Subcutaneous abdominal adipose tissue (tissue), 5 donors: ENCODE measurements around the gene PRKCE.

Experiments
- H3K27ac ChIP-seq: one replicate; pipeline ENCODE4 v1.7.0; 2013; ENCODE audit warnings: low read depth, mild to moderate bottlenecking, inconsistent platforms, low read length, moderate library complexity
- H3K27me3 ChIP-seq, 5 donors: one replicate each; pipeline ENCODE4 v1.7.0; 2013; ENCODE audit warnings: low read length in 5 of 5, inconsistent platforms in 1 of 5; ENCODE audit not compliant: control insufficient read depth in 5 of 5, insufficient read depth in 4 of 5
- H3K36me3 ChIP-seq, 5 donors: one replicate each; pipeline ENCODE4 v1.7.0; 2013; ENCODE audit warnings: low read length in 5 of 5; ENCODE audit not compliant: control insufficient read depth in 5 of 5, insufficient read depth in 5 of 5
- H3K4me1 ChIP-seq, 5 donors: one replicate each; pipeline ENCODE4 v1.7.0; 2013; ENCODE audit warnings: low read length in 5 of 5, mild to moderate bottlenecking in 3 of 5, moderate library complexity in 1 of 5; ENCODE audit not compliant: control insufficient read depth in 5 of 5, insufficient read depth in 5 of 5
- H3K4me3 ChIP-seq, 5 donors: one replicate each; pipeline ENCODE4 v1.7.0; 2013; ENCODE audit warnings: low read length in 5 of 5, low read depth in 1 of 5
- H3K9ac ChIP-seq, 5 donors: one replicate each; pipeline ENCODE4 v1.7.0; 2013; ENCODE audit warnings: low read length in 5 of 5, mild to moderate bottlenecking in 4 of 5, moderate library complexity in 3 of 5
- H3K9me3 ChIP-seq, 5 donors: one replicate each; pipeline ENCODE4 v1.7.0; 2013; ENCODE audit warnings: low read length in 5 of 5; ENCODE audit not compliant: control insufficient read depth in 5 of 5
- donor health status: healthy.
- donor health status: healthy.
- donor health status: healthy.
- donor health status: healthy.
- donor health status: healthy.

PRKCE gene

DNA sequence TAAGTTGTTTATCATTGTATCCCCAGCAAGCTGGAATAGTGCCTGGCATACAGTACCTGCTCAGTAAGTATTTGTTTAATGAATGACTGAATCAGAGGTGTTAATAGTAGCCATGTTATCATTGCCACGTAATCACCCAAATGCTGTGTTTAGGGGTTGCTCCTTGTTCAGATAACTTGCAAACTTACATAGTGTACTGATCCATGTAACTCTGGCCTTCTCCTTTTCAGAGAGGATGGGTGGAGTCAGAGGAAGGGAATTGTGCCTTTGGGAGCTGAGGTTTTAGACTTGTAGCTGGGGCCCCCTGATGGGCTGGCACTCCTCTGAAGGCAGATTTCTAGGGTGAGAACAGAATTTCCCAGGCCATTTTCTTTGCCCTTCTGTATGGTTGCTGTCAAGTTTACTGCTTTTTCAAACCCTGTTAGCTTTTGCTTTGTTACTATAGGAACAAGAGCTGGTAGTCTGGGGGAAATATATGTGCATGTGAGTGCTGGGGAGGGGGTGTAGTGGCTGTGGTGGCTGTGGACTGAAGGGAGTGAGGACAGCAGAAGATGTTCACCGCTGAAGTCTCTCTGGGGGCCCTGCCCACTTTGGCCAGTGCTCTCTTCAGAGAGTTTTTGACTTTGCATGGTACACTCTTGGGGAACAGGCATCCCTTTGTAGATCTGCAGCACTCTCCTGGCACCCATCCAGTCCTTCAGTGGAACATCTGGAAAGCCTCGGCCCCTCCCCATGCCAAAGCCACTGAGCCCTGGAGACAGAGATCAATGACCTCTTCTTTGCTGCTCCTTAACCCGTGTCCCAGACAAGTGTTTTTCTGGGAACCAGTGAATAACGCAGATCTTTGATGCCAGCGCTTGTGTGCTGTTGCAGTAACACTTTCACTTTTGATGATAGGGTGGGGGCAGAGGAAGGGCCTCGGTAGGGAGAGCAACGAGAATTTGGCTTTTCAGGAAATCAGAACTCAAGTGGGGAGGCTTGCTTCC lies 209.0 kb downstream of the PRKCE start:
- peak overlapping the region; percentile 50 for H3K27ac ChIP-seq
- H3K9ac ChIP-seq, result peak overlapping the region in 4 of 5 donors; percentile 48 to 58 (median 52)
- H3K9me3 ChIP-seq, result no peaks in the 10 kb centered on the region
- peak overlapping the region; percentile 38 to 63 (median 58) for H3K4me3 ChIP-seq
- H3K27me3 ChIP-seq, result no peaks in the 10 kb centered on the region
- H3K36me3 ChIP-seq, result no peaks in the 10 kb centered on the region
- H3K4me1 ChIP-seq, result peaks cover 5 to 25% (median 21%) of the 10 kb centered on the region in 5 donors

DNA sequence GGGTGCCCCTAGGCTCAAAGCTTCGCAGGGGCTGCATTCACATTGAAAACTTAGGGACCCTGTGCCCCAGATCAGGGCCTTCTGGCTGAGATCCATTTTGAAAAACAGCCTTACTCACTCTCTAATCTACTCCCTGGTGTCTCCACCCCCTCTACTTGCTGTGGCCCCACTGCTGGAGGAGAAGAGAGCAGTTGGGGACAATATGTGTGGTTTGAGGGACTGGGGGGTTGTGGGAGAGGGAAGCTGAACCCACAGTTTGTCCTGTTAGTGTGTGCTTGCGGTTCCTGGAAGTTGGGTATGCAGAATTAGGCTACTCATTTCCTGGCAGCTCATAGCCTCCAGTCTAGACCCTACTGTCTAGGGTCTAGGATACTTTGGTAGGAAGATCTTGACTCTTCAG lies 211.4 kb downstream of the PRKCE start:
- H3K27ac ChIP-seq, result no peak overlapping the region
- H3K9ac ChIP-seq, result no peak overlapping the region
- H3K4me1 ChIP-seq, result peaks cover 5 to 19% (median 17%) of the 10 kb centered on the region in 5 donors
- no peaks in the 10 kb centered on the region for H3K9me3 ChIP-seq
- no peaks in the 10 kb centered on the region for H3K36me3 ChIP-seq
- no peak overlapping the region for H3K4me3 ChIP-seq
- H3K27me3 ChIP-seq, result no peaks in the 10 kb centered on the region

DNA sequence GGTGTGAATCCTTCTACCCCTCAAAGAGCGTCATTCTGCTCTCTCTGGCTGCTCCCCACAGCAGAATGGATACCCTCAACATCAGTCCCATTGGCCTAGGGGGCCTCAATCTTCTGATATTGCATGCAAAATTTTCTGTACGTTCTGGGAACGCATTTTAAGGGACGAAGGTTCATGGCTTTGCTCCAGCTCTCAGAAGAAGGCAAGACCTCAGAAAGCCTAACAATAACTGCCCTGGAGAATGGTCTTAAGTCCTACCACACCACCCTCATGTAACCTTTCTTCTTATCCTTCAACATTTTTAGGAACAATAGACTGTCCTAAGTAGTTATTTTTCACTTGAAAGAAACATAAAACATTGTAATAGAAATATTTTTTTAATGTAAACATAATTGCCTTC lies 212.6 kb downstream of the PRKCE start:
- no peaks in the 10 kb centered on the region for H3K9me3 ChIP-seq
- no peaks in the 10 kb centered on the region for H3K27me3 ChIP-seq
- no peak overlapping the region for H3K4me3 ChIP-seq
- no peak overlapping the region for H3K27ac ChIP-seq
- no peaks in the 10 kb centered on the region for H3K36me3 ChIP-seq
- H3K9ac ChIP-seq, result no peak overlapping the region
- peaks cover 5 to 19% (median 17%) of the 10 kb centered on the region in 5 donors for H3K4me1 ChIP-seq

DNA sequence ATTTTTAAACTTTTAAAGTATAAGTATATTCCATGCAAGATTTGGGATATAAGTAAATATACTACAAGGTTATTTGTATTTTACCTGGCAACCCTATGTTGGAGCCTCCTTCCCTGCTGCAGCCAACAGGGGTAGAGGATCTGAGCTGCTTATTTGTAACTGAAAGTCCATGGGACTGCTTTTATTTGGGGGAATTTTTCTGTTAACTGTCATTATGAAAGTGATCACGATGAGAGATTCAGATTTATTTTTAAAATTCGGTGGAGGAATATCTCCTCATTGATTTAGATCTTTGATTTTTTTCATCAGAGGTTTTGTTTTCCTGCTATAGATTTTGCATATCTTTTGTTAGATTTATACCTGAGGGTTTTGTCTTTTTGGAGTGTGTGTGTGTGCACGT lies 215.9 kb downstream of the PRKCE start:
- no peaks in the 10 kb centered on the region for H3K36me3 ChIP-seq
- H3K9me3 ChIP-seq, result no peaks in the 10 kb centered on the region
- H3K27ac ChIP-seq, result no peak overlapping the region
- no peaks in the 10 kb centered on the region for H3K27me3 ChIP-seq
- no peak overlapping the region for H3K9ac ChIP-seq
- H3K4me3 ChIP-seq, result no peak overlapping the region
- peaks cover 0 to 3% (median 0%) of the 10 kb centered on the region in 5 donors for H3K4me1 ChIP-seq

DNA sequence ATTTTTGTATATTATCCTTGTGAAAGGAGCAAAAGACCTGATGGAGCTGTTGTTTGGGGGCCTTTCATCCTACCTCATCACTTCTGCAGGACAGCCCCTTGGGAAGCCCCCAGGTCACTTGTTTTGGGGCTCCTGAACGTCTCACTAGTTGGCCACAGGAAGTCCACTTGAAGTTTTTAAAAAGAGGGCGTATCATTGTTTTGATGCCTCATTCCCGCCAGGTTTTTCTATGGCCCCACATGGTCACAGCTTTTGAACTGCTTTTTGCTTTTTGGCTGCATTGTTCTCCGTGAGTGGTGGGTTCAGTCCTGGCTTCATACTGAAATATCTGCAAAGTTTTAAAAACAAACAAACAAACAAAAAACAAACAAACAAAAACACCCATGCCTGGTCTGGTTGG lies 216.3 kb downstream of the PRKCE start:
- Histone ChIP-seq H3K9me3 (no peaks in the 10 kb centered on the region), H3K27me3 (no peaks in the 10 kb centered on the region), H3K36me3 (no peaks in the 10 kb centered on the region), H3K9ac (no peak overlapping the region), H3K27ac (no peak overlapping the region), H3K4me1 (peaks cover 0 to 4% (median 0%) of the 10 kb centered on the region in 5 donors), H3K4me3 (no peak overlapping the region)

DNA sequence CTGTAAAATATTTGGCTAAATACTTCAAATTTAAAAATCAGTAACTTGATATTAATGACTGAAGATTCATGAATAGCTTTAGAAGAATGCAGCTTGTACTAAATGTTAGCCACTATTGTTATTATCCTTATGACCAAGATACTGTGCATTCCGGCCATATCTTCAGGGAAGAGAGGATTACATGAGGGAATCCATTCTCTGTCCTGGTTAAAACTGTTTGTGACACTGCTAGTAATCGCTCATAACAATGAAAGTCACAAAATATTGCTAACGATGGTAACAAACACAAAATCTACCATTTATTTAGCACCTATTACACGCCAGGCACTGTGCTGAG lies 217.7 kb downstream of the PRKCE start:
- Histone ChIP-seq H3K27ac (no peak overlapping the region), H3K27me3 (no peaks in the 10 kb centered on the region), H3K9ac (no peak overlapping the region), H3K4me3 (no peak overlapping the region), H3K4me1 (peaks cover 0 to 11% (median 4%) of the 10 kb centered on the region in 5 donors), H3K9me3 (no peaks in the 10 kb centered on the region), H3K36me3 (no peaks in the 10 kb centered on the region)

DNA sequence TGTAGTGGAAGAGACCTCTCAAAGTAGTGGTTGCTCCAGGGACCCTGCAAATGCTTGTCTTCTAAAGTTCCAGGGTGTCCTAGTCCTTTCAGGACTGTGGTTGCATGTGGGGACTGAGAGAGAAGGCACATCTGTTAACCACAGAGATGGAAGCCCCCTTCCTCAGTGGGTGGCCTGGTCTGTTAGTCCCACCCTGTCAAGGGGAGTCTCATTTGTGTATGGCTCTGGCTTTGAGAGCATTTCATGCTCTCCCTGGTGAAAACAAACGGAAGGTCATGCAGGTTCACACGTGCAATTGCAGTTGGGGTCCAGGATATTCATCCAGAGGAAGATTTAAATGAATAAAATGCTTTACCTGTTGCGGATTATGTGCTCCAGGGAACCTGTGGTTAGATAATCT lies 219.6 kb downstream of the PRKCE start:
- no peak overlapping the region for H3K4me3 ChIP-seq
- no peak overlapping the region for H3K9ac ChIP-seq
- no peaks in the 10 kb centered on the region for H3K27me3 ChIP-seq
- peaks cover 0 to 2% (median 1%) of the 10 kb centered on the region in 5 donors for H3K9me3 ChIP-seq
- no peaks in the 10 kb centered on the region for H3K36me3 ChIP-seq
- H3K27ac ChIP-seq, result no peak overlapping the region
- H3K4me1 ChIP-seq, result peaks cover 0 to 18% (median 9%) of the 10 kb centered on the region in 5 donors

DNA sequence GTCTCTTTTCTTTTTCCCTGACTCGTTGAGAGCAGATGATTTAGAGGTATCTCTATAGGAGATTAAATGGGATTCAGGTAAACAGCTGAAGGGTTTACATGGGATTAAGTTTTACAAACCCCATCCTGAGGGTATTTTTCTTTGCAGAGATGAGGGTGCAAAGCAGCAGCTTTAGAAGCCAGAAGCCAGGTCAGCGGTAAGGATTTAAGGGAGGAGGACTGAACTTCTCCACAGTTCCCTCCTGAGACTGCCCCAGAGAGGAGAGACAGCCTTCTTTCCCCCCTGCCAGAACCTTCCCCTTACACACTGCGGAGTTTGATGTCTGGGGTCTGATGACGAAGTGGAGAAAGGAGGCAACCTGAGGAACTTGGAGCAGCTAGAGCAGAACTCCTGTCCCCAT lies 220.1 kb downstream of the PRKCE start:
- Histone ChIP-seq H3K36me3 (no peaks in the 10 kb centered on the region), H3K27ac (no peak overlapping the region), H3K4me1 (peaks cover 0 to 18% (median 9%) of the 10 kb centered on the region in 5 donors), H3K27me3 (no peaks in the 10 kb centered on the region), H3K9me3 (peaks cover 3 to 7% (median 6%) of the 10 kb centered on the region in 5 donors), H3K9ac (no peak overlapping the region), H3K4me3 (no peak overlapping the region)

DNA sequence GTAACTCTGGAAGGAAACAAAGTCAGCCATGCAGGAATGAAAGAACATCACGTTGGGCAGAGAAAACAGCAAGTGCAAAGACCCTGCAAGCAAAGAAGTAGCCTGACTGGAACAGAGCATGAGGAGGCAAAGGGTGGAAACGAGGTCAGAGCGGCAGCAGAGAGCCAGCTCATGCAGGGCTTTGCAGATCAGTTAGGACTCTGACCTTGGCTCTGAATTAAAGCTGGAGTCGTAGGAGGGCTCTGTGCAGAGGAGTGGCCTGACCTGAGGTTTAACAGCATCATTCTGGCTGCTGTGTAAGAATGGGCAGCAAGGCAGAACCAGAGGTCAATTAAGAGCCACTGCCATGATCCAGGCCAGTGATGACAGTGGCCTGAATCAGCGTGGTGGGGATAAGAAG lies 220.7 kb downstream of the PRKCE start:
- H3K4me1 ChIP-seq, result peaks cover 0 to 18% (median 9%) of the 10 kb centered on the region in 5 donors
- no peak overlapping the region for H3K27ac ChIP-seq

DNA sequence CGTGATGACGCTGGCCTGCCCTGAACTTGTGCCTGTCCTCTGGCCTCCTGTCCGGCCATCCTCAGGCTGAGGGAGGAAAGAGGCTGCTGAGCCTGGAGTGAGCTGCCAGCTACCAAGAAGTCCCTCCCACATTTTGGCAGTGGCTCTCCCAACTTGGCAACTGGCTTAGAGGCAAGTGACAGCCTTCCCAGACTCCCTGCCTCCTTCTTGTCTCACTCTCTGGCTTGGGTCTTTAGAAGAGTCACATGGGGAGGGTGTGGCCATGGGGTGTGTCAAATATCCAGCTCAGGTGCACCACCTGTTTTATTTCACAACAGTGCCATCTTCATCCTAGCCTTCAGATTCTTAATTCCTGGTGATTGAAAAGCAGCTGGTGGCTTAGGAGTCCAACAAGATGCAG lies 222.9 kb downstream of the PRKCE start:
- Histone ChIP-seq H3K4me3 (no peak overlapping the region), H3K9ac (no peak overlapping the region), H3K9me3 (peaks cover 4 to 11% (median 8%) of the 10 kb centered on the region in 5 donors), H3K27me3 (no peaks in the 10 kb centered on the region), H3K36me3 (no peaks in the 10 kb centered on the region), H3K27ac (no peak overlapping the region), H3K4me1 (peaks cover 0 to 18% (median 9%) of the 10 kb centered on the region in 5 donors)

More for the DNA sequence above, 220.7 kb downstream of the PRKCE start:
- Histone ChIP-seq H3K27me3 (no peaks in the 10 kb centered on the region), H3K9ac (no peak overlapping the region), H3K4me3 (no peak overlapping the region), H3K9me3 (peaks cover 4 to 11% (median 8%) of the 10 kb centered on the region in 5 donors), H3K36me3 (no peaks in the 10 kb centered on the region)
